B cell (primary cell): Measurements from ENCODE around the gene GHR. TPM values are rescaled to one million over a fixed set of nuclear protein-coding genes. Genes with fewer than 3 reads are reported as not detected.

Experiments used
- ATAC-seq: fragments of 200-7000 bp; cut with Tn5 transposase; one replicate; pipeline ENCODE4 v1.10.0; 2021; ENCODE audit warnings: low read depth, mild to moderate bottlenecking, moderate number of reproducible peaks, moderate library complexity
- CTCF ChIA-PET: fragments of 350-600 bp; sonication (Branson Sonifier 250); formaldehyde crosslinking; loops from one replicate; lab custom pipeline; 2021; ENCODE audit warnings: antibody characterized with exemption, inconsistent platforms; lab: Charles Lee
- POLR2A ChIA-PET: fragments of 350-600 bp; sonication (Branson Sonifier 250); formaldehyde crosslinking; loops from one replicate; lab custom pipeline; 2021; ENCODE audit warnings: antibody characterized with exemption; lab: Charles Lee
- DNase-seq: peaks from one replicate; pipeline ENCODE4 v3.0.0; 2013
- H2AFZ ChIP-seq: 2 replicates; pipeline ENCODE4 v1.6.1; 2012; ENCODE audit warnings: mild to moderate bottlenecking, low read depth, low read length; ENCODE audit not compliant: insufficient read depth, poor library complexity, severe bottlenecking
- H3K27ac ChIP-seq, 2 donors: 1 replicate in 1 of 2; 2 replicates in 1 of 2; pipeline ENCODE4 v1.5.1; 2012 to 2013; ENCODE audit warnings: low read length in 2 of 2, mild to moderate bottlenecking in 2 of 2, moderate library complexity in 1 of 2
- H3K27me3 ChIP-seq, 4 experiments: fragments of 200-600 bp in 1 of 4; sonication (generic) in 1 of 4; replicated peaks in 1 of 4; 1 replicate in 2 of 4; 2 replicates in 2 of 4; pipeline versions ENCODE4 v1.6.1 to v1.7.0; 2013 to 2016; ENCODE audit warnings: low read length in 3 of 4, mild to moderate bottlenecking in 2 of 4, mixed read lengths in 1 of 4, moderate library complexity in 1 of 4; ENCODE audit not compliant: insufficient read depth in 4 of 4, control insufficient read depth in 3 of 4; ENCODE audit errors: control extremely low read depth in 1 of 4
- H3K36me3 ChIP-seq, 2 experiments: replicated peaks in 1 of 2; 1 replicate in 1 of 2; 2 replicates in 1 of 2; pipeline versions ENCODE4 v1.6.1 to v1.7.1; 2013; ENCODE audit warnings: low read length in 1 of 2; ENCODE audit not compliant: insufficient read depth in 2 of 2, control insufficient read depth in 1 of 2; ENCODE audit errors: control extremely low read depth in 1 of 2, extremely low read depth in 1 of 2
- H3K4me1 ChIP-seq, 2 donors: fragments of 200-600 bp in 1 of 2; sonication (generic) in 1 of 2; 1 replicate in 1 of 2; 2 replicates in 1 of 2; pipeline versions ENCODE4 v1.5.1 to v1.6.1; 2013 to 2017; ENCODE audit warnings: low read length in 2 of 2; ENCODE audit not compliant: control insufficient read depth in 2 of 2, insufficient read depth in 2 of 2
- H3K4me2 ChIP-seq: replicated peaks from 2 replicates; pipeline ENCODE3; 2012; ENCODE audit warnings: mild to moderate bottlenecking, low read depth, low read length; ENCODE audit not compliant: poor library complexity, severe bottlenecking
- H3K4me3 ChIP-seq, 5 experiments: fragments of 200-600 bp in 1 of 5; sonication (generic) in 1 of 5; 1 replicate in 3 of 5; 2 replicates in 2 of 5; pipeline versions ENCODE4 v1.5.1 to v1.7.0; 2011 to 2016; ENCODE audit warnings: low read length in 4 of 5, mild to moderate bottlenecking in 4 of 5, low read depth in 2 of 5, control low read depth in 1 of 5, moderate library complexity in 1 of 5; ENCODE audit not compliant: insufficient read depth in 1 of 5; ENCODE audit errors: control extremely low read depth in 1 of 5, extremely low read depth in 1 of 5
- H3K79me2 ChIP-seq: fragments of 200-600 bp; sonication (generic); one replicate; pipeline ENCODE4 v1.6.0; 2016; ENCODE audit warnings: low read length; ENCODE audit not compliant: control insufficient read depth, insufficient read depth
- H3K9ac ChIP-seq: fragments of 200-600 bp; sonication (generic); 2 replicates; pipeline ENCODE4 v1.6.1; 2017; ENCODE audit warnings: mild to moderate bottlenecking, low read length, moderate library complexity
- H3K9me3 ChIP-seq, 3 donors: one replicate each; pipeline versions ENCODE4 v1.6.1 to v1.7.1; 2013; ENCODE audit warnings: low read length in 2 of 3; ENCODE audit not compliant: control insufficient read depth in 2 of 3, insufficient read depth in 1 of 3; ENCODE audit errors: control extremely low read depth in 1 of 3
- H4K20me1 ChIP-seq: 2 replicates; pipeline ENCODE4 v1.6.0; 2012; ENCODE audit warnings: mild to moderate bottlenecking, low read length; ENCODE audit not compliant: insufficient read depth, control insufficient read depth, poor library complexity, severe bottlenecking
- H3K27ac Mint-ChIP-seq: one replicate; pipeline ENCODE4 v1.8.0; 2021; ENCODE audit warnings: mixed read lengths
- H3K27me3 Mint-ChIP-seq: one replicate; pipeline ENCODE4 v1.8.0; 2021; ENCODE audit warnings: mixed read lengths
- H3K4me1 Mint-ChIP-seq: one replicate; pipeline ENCODE4 v1.8.0; 2021; ENCODE audit warnings: mixed read lengths
- H3K4me3 Mint-ChIP-seq: one replicate; pipeline ENCODE4 v1.8.0; 2021; ENCODE audit warnings: mixed read lengths
- H3K9me3 Mint-ChIP-seq: one replicate; pipeline ENCODE4 v1.8.0; 2022; ENCODE audit warnings: mixed read lengths; ENCODE audit not compliant: insufficient read depth
- EZH2 ChIP-seq: IDR thresholded peaks from 2 replicates; pipeline ENCODE4 v1.6.1; 2012; ENCODE audit warnings: borderline replicate concordance, low read depth, mild to moderate bottlenecking, moderate library complexity, low read length; ENCODE audit not compliant: insufficient read depth, poor library complexity, severe bottlenecking
- WGBS: methylation state at CpG from one replicate; pipeline ENCODE4 v1.1.5; 2013; ENCODE audit warnings: missing lambda C conversion rate; ENCODE audit not compliant: insufficient coverage; 5-methylcytosine and 5-hydroxymethylcytosine counted together
- intact Hi-C: fragments of 100-400 bp; cut with micrococcal nuclease; formaldehyde crosslinking; loops from one replicate; pipeline ENCODE4 v1.10.0; 2022
- polyA plus RNA-seq: library from polyadenylated mRNA; depleted of rRNA; stranded (reverse); fragments of >200 nt; gene quantifications from 2 replicates; pipeline ENCODE4 v1.2.3, GENCODE V29; 2012
- total RNA-seq, 2 donors: library from RNA; stranded (reverse); fragments of 120-200 nt in 1 of 2; gene quantifications; 1 replicate in 1 of 2; 2 replicates in 1 of 2; pipeline versions ENCODE4 v1.2.3 to v1.2.4, GENCODE V29; 2013 to 2022
- TF ChIP-seq, protein P1 (sequence below): fragments of 200-600 bp; IDR thresholded peaks from one replicate; pipeline ENCODE4 v1.8.0; 2022; ENCODE audit warnings: antibody characterized with exemption, mild to moderate bottlenecking

The GHR gene
- total and polyA plus RNA-seq, 2 donors (not counting 1 experiment from before 2014, with no cell fraction given) = not detected

DNA sequence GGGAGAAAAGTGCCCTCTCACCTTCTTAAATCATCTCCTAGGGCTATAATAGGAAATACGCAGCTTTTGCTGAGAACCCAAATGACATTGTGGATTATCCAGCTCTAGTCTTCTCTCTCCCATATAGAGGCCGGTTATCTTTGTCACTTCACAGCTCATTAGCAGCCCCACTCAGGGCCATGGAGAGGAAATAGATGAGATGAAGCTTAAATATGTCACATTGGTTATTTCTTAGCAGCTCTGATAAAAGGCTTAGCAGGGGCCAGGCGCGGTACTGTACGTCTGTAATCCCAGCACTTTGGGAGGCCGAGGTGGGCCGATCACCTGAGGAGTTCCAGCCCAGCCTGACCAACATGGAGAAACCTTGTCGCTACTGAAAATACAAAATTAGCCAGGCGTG lies 90.0 kb downstream of the GHR start:
- CTCF ChIA-PET = interaction anchor here (0.6 to 6.7 kb wide), 4 partner anchors 10 to 143 kb away, joined by 3 to 88 read pairs (median 4); no protein-coding TSS in a partner anchor

DNA sequence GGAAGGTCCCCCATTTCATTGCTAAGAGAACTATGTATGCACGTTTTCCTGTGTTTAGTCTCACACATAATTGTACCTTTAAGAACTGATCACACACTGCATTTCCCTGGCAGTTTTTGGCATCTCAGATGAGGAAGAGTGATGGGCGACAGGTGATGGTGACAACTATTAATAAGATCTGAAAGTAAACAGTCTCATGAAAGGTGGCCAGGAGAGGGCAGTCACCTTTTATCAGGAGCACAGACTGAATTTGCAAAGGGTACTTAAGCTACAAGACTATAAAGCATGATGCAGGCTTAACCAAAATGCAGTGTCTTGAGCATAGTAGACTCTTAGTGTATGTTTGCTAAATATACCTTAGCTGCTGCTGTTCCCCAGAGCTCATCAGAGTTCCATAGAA lies 91.5 kb downstream of the GHR start:
- H3K27ac Mint-ChIP-seq = no peak overlapping the region
- Histone ChIP-seq H3K27me3 (no peaks in the 10 kb centered on the region), H2AFZ (peak overlapping the region; percentile 27), H3K9ac (no peak overlapping the region), H3K79me2 (no peaks in the 10 kb centered on the region), H3K9me3 (no peaks in the 10 kb centered on the region), H3K4me2 (no peak overlapping the region), H3K4me3 (no peak overlapping the region), H4K20me1 (no peaks in the 10 kb centered on the region), H3K27ac (no peak overlapping the region), H3K4me1 (no peaks in the 10 kb centered on the region), H3K36me3 (no peaks in the 10 kb centered on the region)
- no peak overlapping the region for H3K4me3 Mint-ChIP-seq
- H3K9me3 Mint-ChIP-seq = no peaks in the 10 kb centered on the region
- no CpG with 5 or more reads among the region's 2 CpGs for WGBS
- no peaks in the 10 kb centered on the region for H3K27me3 Mint-ChIP-seq
- intact Hi-C loops = loop anchor here (1.0 kb wide), 3 partner anchors 69 to 142 kb away; no protein-coding TSS in a partner anchor
- peak; percentile 31 for ATAC-seq
- TF ChIP-seq EZH2 = no peak
- TF ChIP-seq, protein P1, sequence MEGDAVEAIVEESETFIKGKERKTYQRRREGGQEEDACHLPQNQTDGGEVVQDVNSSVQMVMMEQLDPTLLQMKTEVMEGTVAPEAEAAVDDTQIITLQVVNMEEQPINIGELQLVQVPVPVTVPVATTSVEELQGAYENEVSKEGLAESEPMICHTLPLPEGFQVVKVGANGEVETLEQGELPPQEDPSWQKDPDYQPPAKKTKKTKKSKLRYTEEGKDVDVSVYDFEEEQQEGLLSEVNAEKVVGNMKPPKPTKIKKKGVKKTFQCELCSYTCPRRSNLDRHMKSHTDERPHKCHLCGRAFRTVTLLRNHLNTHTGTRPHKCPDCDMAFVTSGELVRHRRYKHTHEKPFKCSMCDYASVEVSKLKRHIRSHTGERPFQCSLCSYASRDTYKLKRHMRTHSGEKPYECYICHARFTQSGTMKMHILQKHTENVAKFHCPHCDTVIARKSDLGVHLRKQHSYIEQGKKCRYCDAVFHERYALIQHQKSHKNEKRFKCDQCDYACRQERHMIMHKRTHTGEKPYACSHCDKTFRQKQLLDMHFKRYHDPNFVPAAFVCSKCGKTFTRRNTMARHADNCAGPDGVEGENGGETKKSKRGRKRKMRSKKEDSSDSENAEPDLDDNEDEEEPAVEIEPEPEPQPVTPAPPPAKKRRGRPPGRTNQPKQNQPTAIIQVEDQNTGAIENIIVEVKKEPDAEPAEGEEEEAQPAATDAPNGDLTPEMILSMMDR = peak; percentile 46
- no peaks in the 10 kb centered on the region for H3K4me1 Mint-ChIP-seq
- ChIA-PET CTCF (interaction anchor here (0.7 to 6.7 kb wide), 15 partner anchors 24 to 658 kb away, joined by 3 to 88 read pairs (median 5); no protein-coding TSS in a partner anchor), POLR2A (no interaction called here)
- DNase-seq = peak; percentile 44

More for the DNA sequence above, 90.0 kb downstream of the GHR start:
- Mint-ChIP-seq H3K4me3 (no peak overlapping the region), H3K4me1 (no peaks in the 10 kb centered on the region), H3K27me3 (no peaks in the 10 kb centered on the region), H3K27ac (no peak overlapping the region), H3K9me3 (no peaks in the 10 kb centered on the region)
- Histone ChIP-seq H3K4me3 (no peak overlapping the region), H3K4me2 (no peak overlapping the region), H3K79me2 (no peaks in the 10 kb centered on the region), H4K20me1 (no peaks in the 10 kb centered on the region), H3K9me3 (no peaks in the 10 kb centered on the region), H3K27me3 (no peaks in the 10 kb centered on the region), H3K27ac (no peak overlapping the region), H3K36me3 (no peaks in the 10 kb centered on the region), H3K9ac (no peak overlapping the region), H2AFZ (no peak overlapping the region), H3K4me1 (no peaks in the 10 kb centered on the region)
- intact Hi-C loops = no loop called here
- WGBS = 93% methylated on average over 7 of the region's 9 CpGs
- TF ChIP-seq EZH2 = no peak
- TF ChIP-seq, protein P1 = no peak
- POLR2A ChIA-PET = no interaction called here
- DNase-seq (no peak), ATAC-seq (no peak)
